Panc1 (cell line): ENCODE measurements around the gene PRXL2B. TPM values are rescaled to one million over a fixed set of nuclear protein-coding genes. Genes with fewer than 3 reads are reported as not detected.

Experiments used
- total RNA-seq: library from RNA; stranded (reverse); gene quantifications from one replicate; pipeline ENCODE4 v1.2.1, GENCODE V29; 2021; ENCODE audit not compliant: unreplicated experiment

The PRXL2B gene
- total RNA-seq, 1 experiment from 2014 or later: 17.0 TPM

Other genes with a start within 250 kb of the PRXL2B start
- 21.3 TPM for gene MORN1, start 195.2 kb upstream of the PRXL2B start, total RNA-seq
- gene RER1, start 194.9 kb upstream of the PRXL2B start, total RNA-seq: 235 TPM
- 49.8 TPM for gene PEX10, start 174.2 kb upstream of the PRXL2B start, total RNA-seq
- gene PLCH2, start 110.5 kb upstream of the PRXL2B start, total RNA-seq: 41.2 TPM
- 35.9 TPM for gene PANK4, start 60.2 kb upstream of the PRXL2B start, total RNA-seq
- not detected for gene HES5, start 56.5 kb upstream of the PRXL2B start, total RNA-seq
- 20.1 TPM for gene TNFRSF14, start 30.4 kb upstream of the PRXL2B start, total RNA-seq
- 0.46 TPM for gene MMEL1, start 46.2 kb downstream of the PRXL2B start, total RNA-seq
- gene TTC34, start 214.9 kb downstream of the PRXL2B start, total RNA-seq: 1.5 TPM